Measurements from ENCODE around the gene CCL5.

- no peak for TF ChIP-seq CTCF (conservative IDR thresholded peaks at IDR 0.05; ENCODE audit: low read depth, low read length)
- no peak for TF ChIP-seq EZH2 (IDR thresholded peaks at IDR 0.05; ENCODE audit: low read length, unreplicated experiment)
- no peak for TF ChIP-seq EZH2phosphoT487 (IDR thresholded peaks at IDR 0.05; ENCODE audit: borderline replicate concordance, low read length)
Measured at GRCh38 chr17:35864853-35865252, 15.3 kb downstream of the CCL5 start.
